GM12878 (cell line): ENCODE measurements around the gene ARFRP1. TPM values are rescaled to one million over a fixed set of nuclear protein-coding genes. Genes with fewer than 3 reads are reported as not detected.
A peak's percentile ranks its signal among the peaks of the same experiment; 100 is the strongest.

Experiments used
- ATF2 ChIP-seq: IDR thresholded peaks from 2 replicates; pipeline ENCODE4 v1.6.1; 2012; ENCODE audit warnings: low read length, inconsistent platforms
- ATF3 ChIP-seq: IDR thresholded peaks from 2 replicates; pipeline ENCODE4 v1.6.1; 2011; ENCODE audit warnings: low read depth, mild to moderate bottlenecking, low read length, moderate library complexity, borderline replicate concordance; ENCODE audit errors: extremely low read depth
- BACH1 ChIP-seq: fragments of 450-650 bp; IDR thresholded peaks from 2 replicates; pipeline ENCODE4 v1.6.1; 2017; ENCODE audit warnings: mild to moderate bottlenecking, borderline replicate concordance
- BCLAF1 ChIP-seq: fragments of 450-650 bp; IDR thresholded peaks from 2 replicates; pipeline ENCODE4 v1.6.1; 2017; ENCODE audit warnings: antibody characterized with exemption, mild to moderate bottlenecking, moderate library complexity
- DPF2 ChIP-seq: fragments of 450-650 bp; IDR thresholded peaks from 2 replicates; pipeline ENCODE4 v1.6.1; 2017; ENCODE audit warnings: mild to moderate bottlenecking
- E2F8 ChIP-seq: fragments of 450-650 bp; IDR thresholded peaks from 2 replicates; pipeline ENCODE4 v1.6.1; 2018; ENCODE audit warnings: mild to moderate bottlenecking, low read depth, moderate library complexity; ENCODE audit not compliant: partially characterized antibody
- HSF1 ChIP-seq: fragments of 150-350 bp; IDR thresholded peaks from 2 replicates; pipeline ENCODE4 v1.6.1; 2014; ENCODE audit warnings: mild to moderate bottlenecking, low read depth, low read length
- LARP7 ChIP-seq: fragments of 450-650 bp; IDR thresholded peaks from 2 replicates; pipeline ENCODE4 v1.6.1; 2017; ENCODE audit warnings: mild to moderate bottlenecking
- NFIC ChIP-seq: IDR thresholded peaks from 2 replicates; pipeline ENCODE4 v1.6.1; 2012; ENCODE audit warnings: low read depth, mild to moderate bottlenecking, inconsistent platforms, low read length, moderate library complexity
- NFYB ChIP-seq: IDR thresholded peaks from 2 replicates; pipeline ENCODE4 v1.6.1; 2011; ENCODE audit warnings: low read depth, mild to moderate bottlenecking, low read length, improper control_type of control experiment, moderate library complexity; ENCODE audit not compliant: insufficient read depth
- RUNX3 ChIP-seq: IDR thresholded peaks from 2 replicates; pipeline ENCODE4 v1.6.1; 2012; ENCODE audit warnings: low read length, inconsistent platforms
- SREBF2 ChIP-seq: IDR thresholded peaks from 2 replicates; pipeline ENCODE4 v1.6.1; 2012; ENCODE audit warnings: mild to moderate bottlenecking, low read length
- TAF1 ChIP-seq: IDR thresholded peaks from 2 replicates; pipeline ENCODE4 v1.6.1; 2011; ENCODE audit warnings: mild to moderate bottlenecking, low read depth, low read length, borderline replicate concordance
- TARDBP ChIP-seq: IDR thresholded peaks from 2 replicates; pipeline ENCODE4 v1.6.1; 2016; ENCODE audit warnings: borderline replicate concordance
- ZBTB33 ChIP-seq: fragments of 450-650 bp; IDR thresholded peaks from 2 replicates; pipeline ENCODE4 v1.6.1; 2017; ENCODE audit warnings: mild to moderate bottlenecking
- ZNF207 ChIP-seq: fragments of 450-650 bp; IDR thresholded peaks from 2 replicates; pipeline ENCODE4 v1.6.1; 2014; ENCODE audit warnings: antibody characterized with exemption, mild to moderate bottlenecking, borderline replicate concordance
- ZNF274 ChIP-seq: IDR thresholded peaks from one replicate; pipeline ENCODE4 v1.8.0; 2011; ENCODE audit not compliant: insufficient read length, insufficient read depth
- polyA plus RNA-seq, 11 experiments: library from polyadenylated mRNA; depleted of rRNA in 4 of 11; unstranded in 6 of 11; stranded (reverse) in 5 of 11; fragments of >200 nt; fragmentation: Nextera tagmentation in 4 of 11; fragmentation: Illumina TruSeq in 1 of 11; extraction: Ambion mirVana in 4 of 11; extraction: Trizol in 1 of 11; gene quantifications; 1 replicate in 1 of 11; 2 replicates in 10 of 11; pipeline versions ENCODE4 v1.2.1 to v1.2.3, GENCODE V29; 2011 to 2016; ENCODE audit warnings: inconsistent platforms in 2 of 11, missing spikeins in 2 of 11, low read depth in 1 of 11
- total RNA-seq, 4 experiments: library from RNA; depleted of rRNA in 3 of 4; stranded (reverse); fragments of >200 nt in 3 of 4; fragmentation: Illumina TruSeq in 1 of 4; extraction: Trizol in 1 of 4; gene quantifications; 2 replicates each; pipeline versions ENCODE4 v1.2.1 to v1.2.3, GENCODE V29; 2013 to 2021

The ARFRP1 gene
- total and polyA plus RNA-seq, 10 of the 15 experiments (the other 5 are each of a cell fraction or from before 2014, with no cell fraction given) = 0.37 to 71.7 (median 34.6) TPM

GRCh38 chr20:63740070-63740626, 32.4 kb upstream of the ARFRP1 start (continued):
- TF ChIP-seq ZNF274 (no peak), BCLAF1 (no peak), TARDBP (no peak), LARP7 (peak; percentile 61; the same call in 1 of the 2 replicates), NFIC (no peak), ATF3 (no peak), RUNX3 (no peak), NFYB (no peak), SREBF2 (no peak), HSF1 (no peak), TAF1 (no peak), ZNF207 (no peak), BACH1 (peak; percentile 89), ZBTB33 (no peak), ATF2 (no peak), E2F8 (no peak), DPF2 (0 out of 2 replicates have a peak, but pooled peaks have one; percentile 40)
- TF ChIP-seq, all 136 proteins: peak for 10
